SK-N-SH (cell line): ENCODE results near the gene RPL3. TPM values are rescaled to one million over a fixed set of nuclear protein-coding genes. Genes with fewer than 3 reads are reported as not detected.

Source experiments
- CTCF ChIA-PET: fragments of 300-600, 350-600 bp; formaldehyde crosslinking; extraction: SDS; loops from one replicate; lab custom pipeline; 2021; lab: Yijun Ruan, JAX
- POLR2A ChIA-PET: fragments of 350-600 bp; sonication (Branson Sonifier 250); formaldehyde crosslinking; extraction: SDS; loops from one replicate; lab custom pipeline; 2020; ENCODE audit warnings: antibody characterized with exemption, inconsistent platforms; lab: Yijun Ruan, JAX
- DNase-seq: peaks from one replicate; pipeline ENCODE4 v3.0.0; 2012
- H2AFZ ChIP-seq: fragments of 200-600 bp; sonication (generic); 2 replicates; pipeline ENCODE4 v1.8.1; 2016; ENCODE audit warnings: antibody characterized with exemption, mild to moderate bottlenecking, low read depth
- H3F3A ChIP-seq: fragments of 200-600 bp; sonication (generic); replicated peaks from 2 replicates; pipeline ENCODE3; 2016; ENCODE audit warnings: antibody characterized with exemption, mild to moderate bottlenecking; ENCODE audit not compliant: insufficient read depth
- H3K27ac ChIP-seq, 2 experiments: fragments of 200-500 bp in 1 of 2; fragments of 200-600 bp in 1 of 2; sonication (Bioruptor generic) in 1 of 2; sonication (generic), shearing (Covaris generic) in 1 of 2; 2 replicates each; pipeline versions ENCODE4 v1.5.1 to v1.6.1; 2014 to 2016; ENCODE audit warnings: low read depth in 2 of 2, inconsistent platforms in 1 of 2, low read length in 1 of 2, mild to moderate bottlenecking in 1 of 2, mixed read lengths in 1 of 2
- H3K27me3 ChIP-seq: fragments of 200-600 bp; sonication (generic), shearing (Covaris generic); 2 replicates; pipeline ENCODE4 v1.6.1; 2016; ENCODE audit warnings: mixed run types; ENCODE audit not compliant: insufficient read depth
- H3K36me3 ChIP-seq, 2 experiments: fragments of 200-500 bp in 1 of 2; fragments of 200-600 bp in 1 of 2; sonication (Bioruptor generic) in 1 of 2; sonication (generic) in 1 of 2; replicated peaks in 1 of 2; 2 replicates each; pipeline versions ENCODE3 to v1.5.1; 2014 to 2016; ENCODE audit warnings: low read length in 1 of 2, mild to moderate bottlenecking in 1 of 2; ENCODE audit not compliant: insufficient read depth in 2 of 2, control insufficient read depth in 1 of 2
- H3K4me1 ChIP-seq, 2 experiments: fragments of 200-500 bp in 1 of 2; fragments of 200-600 bp in 1 of 2; sonication (Bioruptor generic) in 1 of 2; sonication (generic), shearing (Covaris generic) in 1 of 2; 2 replicates each; pipeline versions ENCODE4 v1.5.1 to v1.6.1; 2014 to 2016; ENCODE audit warnings: low read depth in 1 of 2, low read length in 1 of 2, mixed run types in 1 of 2; ENCODE audit not compliant: insufficient read depth in 2 of 2, control insufficient read depth in 1 of 2
- H3K4me2 ChIP-seq: fragments of 200-600 bp; sonication (generic), shearing (Covaris generic); 2 replicates; pipeline ENCODE4 v1.6.1; 2017; ENCODE audit warnings: mixed run types
- H3K4me3 ChIP-seq, 2 experiments: fragments of 200-500 bp in 1 of 2; fragments of 200-600 bp in 1 of 2; sonication (Bioruptor generic) in 1 of 2; sonication (generic), shearing (Covaris generic) in 1 of 2; 2 replicates each; pipeline versions ENCODE4 v1.5.1 to v1.8.1; 2014 to 2016; ENCODE audit warnings: low read depth in 2 of 2, inconsistent platforms in 1 of 2, low read length in 1 of 2, mild to moderate bottlenecking in 1 of 2, mixed read lengths in 1 of 2, moderate library complexity in 1 of 2
- H3K79me2 ChIP-seq: fragments of 200-600 bp; sonication (generic); 2 replicates; pipeline ENCODE4 v1.8.1; 2017; ENCODE audit warnings: mild to moderate bottlenecking; ENCODE audit not compliant: insufficient read depth
- H3K9ac ChIP-seq: fragments of 200-600 bp; sonication (generic); 2 replicates; pipeline ENCODE4 v1.6.1; 2017; ENCODE audit warnings: mixed run types
- H3K9me2 ChIP-seq: fragments of 200-600 bp; sonication (generic); 2 replicates; pipeline ENCODE4 v1.6.1; 2017; ENCODE audit warnings: mixed run types
- H3K9me3 ChIP-seq: fragments of 200-600 bp; sonication (generic); 2 replicates; pipeline ENCODE4 v1.6.1; 2017; ENCODE audit warnings: mixed run types, mild to moderate bottlenecking, moderate library complexity
- H4K20me1 ChIP-seq: fragments of 200-600 bp; sonication (generic); 2 replicates; pipeline ENCODE4 v1.6.1; 2017; ENCODE audit warnings: mild to moderate bottlenecking, mixed run types; ENCODE audit not compliant: insufficient read depth
- CTCF ChIP-seq: fragments of 200-600 bp; sonication (generic); IDR thresholded peaks from 2 replicates; pipeline ENCODE4 v1.6.1; 2017; ENCODE audit warnings: antibody characterized with exemption, mild to moderate bottlenecking, moderate library complexity
- EP300 ChIP-seq, 2 experiments: IDR thresholded peaks; 2 replicates each; pipeline versions ENCODE4 v1.4.0 to v1.6.1; 2012; ENCODE audit warnings: borderline replicate concordance in 1 of 2, low read depth in 1 of 2, low read length in 1 of 2
- FOSL2 ChIP-seq: IDR thresholded peaks from 2 replicates; pipeline ENCODE4 v1.4.0; 2012; ENCODE audit warnings: low read depth, mild to moderate bottlenecking, moderate library complexity, borderline replicate concordance
- FOXJ3 ChIP-seq: sonication (generic); formaldehyde crosslinking; IDR thresholded peaks from 2 replicates; pipeline ENCODE4 v1.5.1; 2020; ENCODE audit warnings: mild to moderate bottlenecking, missing genetic modification reagents
- GABPA ChIP-seq: IDR thresholded peaks from 2 replicates; pipeline ENCODE4 v1.4.0; 2012; ENCODE audit warnings: low read depth, mild to moderate bottlenecking
- NFIC ChIP-seq: IDR thresholded peaks from 2 replicates; pipeline ENCODE4 v1.4.0; 2012; ENCODE audit warnings: borderline replicate concordance
- REST ChIP-seq: IDR thresholded peaks from 2 replicates; pipeline ENCODE4 v1.6.1; 2012; ENCODE audit warnings: mild to moderate bottlenecking, low read depth, low read length, moderate library complexity
- RFX5 ChIP-seq: IDR thresholded peaks from 2 replicates; pipeline ENCODE4 v1.6.1; 2012; ENCODE audit warnings: mild to moderate bottlenecking, improper control_type of control experiment, low read length
- RXRA ChIP-seq: IDR thresholded peaks from 2 replicates; pipeline ENCODE4 v1.4.0; 2012; ENCODE audit warnings: low read depth, mild to moderate bottlenecking, borderline replicate concordance
- SIN3A ChIP-seq: IDR thresholded peaks from 2 replicates; pipeline ENCODE4 v1.6.1; 2012; ENCODE audit warnings: low read depth, mild to moderate bottlenecking, low read length, moderate library complexity, borderline replicate concordance
- TAF1 ChIP-seq: IDR thresholded peaks from 2 replicates; pipeline ENCODE4 v1.6.1; 2012; ENCODE audit warnings: low read depth, mild to moderate bottlenecking, low read length, moderate library complexity, borderline replicate concordance
- TCF12 ChIP-seq: IDR thresholded peaks from 2 replicates; pipeline ENCODE4 v1.4.0; 2012
- WGBS: methylation state at CpG from one replicate; pipeline ENCODE4 v1.1.6; 2017; ENCODE audit warnings: low lambda C conversion rate; 5-methylcytosine and 5-hydroxymethylcytosine counted together
- polyA plus RNA-seq, 3 experiments: library from polyadenylated mRNA; depleted of rRNA; stranded (reverse); fragments of >200 nt; gene quantifications; 2 replicates each; pipeline ENCODE4 v1.2.3, GENCODE V29; 2012

RPL3 gene
- polyA plus RNA-seq, 1 of the 3 experiments (the other 2 are of a cell fraction), result 4,976 TPM

DNA sequence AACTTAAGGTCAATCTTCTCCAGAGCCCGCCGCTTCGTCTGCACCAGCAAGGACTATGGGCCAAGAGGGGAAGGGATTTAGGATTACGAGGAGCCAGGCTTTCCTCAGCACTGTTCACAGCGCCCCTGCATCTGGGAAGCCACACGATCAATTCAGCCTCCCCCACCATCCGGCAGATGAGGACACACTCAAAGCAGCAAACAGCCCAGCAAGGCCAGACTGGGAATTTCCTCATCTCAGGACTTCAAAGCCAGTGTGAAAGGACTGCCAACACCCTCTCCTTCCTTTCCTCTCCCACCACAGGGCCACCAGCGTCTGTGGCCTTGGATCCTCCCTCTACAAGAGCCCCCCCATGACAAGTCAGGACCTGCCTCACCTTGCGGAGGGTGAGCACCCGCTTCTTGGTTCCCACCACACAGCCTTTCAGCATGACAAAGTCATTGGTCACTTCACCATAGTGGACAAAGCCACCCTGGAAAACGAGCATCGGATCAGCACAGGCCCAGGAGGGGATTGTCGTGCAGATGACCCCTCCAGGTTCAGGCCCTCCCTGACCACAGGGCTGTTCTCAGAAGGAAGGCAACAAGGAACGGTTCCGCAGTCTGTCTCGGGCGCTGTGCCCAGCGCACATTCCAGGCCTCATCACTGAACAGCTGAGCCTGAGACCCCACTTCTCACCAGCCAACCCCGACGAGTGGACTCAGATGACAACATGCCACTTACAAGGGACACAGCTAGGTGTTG, 6.0 kb downstream of the RPL3 start:
- H3F3A ChIP-seq, result peaks cover 36% of the 10 kb centered on the region
- peaks cover 70% of the 10 kb centered on the region for H4K20me1 ChIP-seq
- no peak overlapping the region for H3K9ac ChIP-seq
- peaks cover 27 to 57% of the 10 kb centered on the region in 2 experiments for H3K36me3 ChIP-seq
- H3K4me2 ChIP-seq, result no peak overlapping the region
- H3K4me1 ChIP-seq, result peaks cover 12 to 24% of the 10 kb centered on the region in 2 experiments; a peak in 2 of 4 replicates
- TF ChIP-seq FOSL2, result no peak
- no peak overlapping the region for H2AFZ ChIP-seq
- H3K9me3 ChIP-seq, result no peaks in the 10 kb centered on the region
- CTCF ChIA-PET, result interaction anchor here (1.5 to 4.5 kb wide), 2 partner anchors 143 to 178 kb away, joined by 4 to 35 read pairs; no protein-coding TSS in a partner anchor
- H3K27ac ChIP-seq, result no peak overlapping the region
- DNase-seq, result no peak
- POLR2A ChIA-PET, result no interaction called here
- no peaks in the 10 kb centered on the region for H3K9me2 ChIP-seq
- H3K79me2 ChIP-seq, result peaks cover 35% of the 10 kb centered on the region
- H3K27me3 ChIP-seq, result no peaks in the 10 kb centered on the region
- no peak overlapping the region for H3K4me3 ChIP-seq
- 80% methylated on average over 4 of the region's 20 CpGs for WGBS

GRCh38 chr22:39312410-39312809, 7.0 kb downstream of the RPL3 start:
- peaks cover 12 to 22% of the 10 kb centered on the region in 2 experiments; a peak in 2 of 4 replicates for H3K4me1 ChIP-seq
- CTCF ChIA-PET, result interaction anchor here (0.8 to 4.5 kb wide), 3 partner anchors 128 to 177 kb away, joined by 3 to 35 read pairs (median 11); no protein-coding TSS in a partner anchor

GRCh38 chr22:39311592-39312400, 7.6 kb downstream of the RPL3 start:
- H3K9me3 ChIP-seq, result no peaks in the 10 kb centered on the region
- peaks cover 12 to 16% of the 10 kb centered on the region in 2 experiments; a peak in 2 of 4 replicates for H3K4me1 ChIP-seq
- H3K36me3 ChIP-seq, result peaks cover 12 to 45% of the 10 kb centered on the region in 2 experiments
- no peak overlapping the region for H2AFZ ChIP-seq
- no peak overlapping the region for H3K4me2 ChIP-seq
- 90% methylated on average over 3 of the region's 19 CpGs for WGBS
- no peak overlapping the region for H3K9ac ChIP-seq
- no peaks in the 10 kb centered on the region for H3K27me3 ChIP-seq
- H4K20me1 ChIP-seq, result peaks cover 53% of the 10 kb centered on the region
- peaks cover 18% of the 10 kb centered on the region for H3K79me2 ChIP-seq
- peaks cover 22% of the 10 kb centered on the region for H3F3A ChIP-seq
- no peak overlapping the region for H3K27ac ChIP-seq
- POLR2A ChIA-PET, result interaction anchor here (1.1 to 1.2 kb wide), 2 partner anchors 8 to 177 kb away, joined by 4 to 5 read pairs; no protein-coding TSS in a partner anchor
- CTCF ChIA-PET, result interaction anchor here (0.5 to 4.5 kb wide), 10 partner anchors 8 to 176 kb away, joined by 3 to 35 read pairs (median 5); partner anchors contain the start of gene RPL3
- H3K4me3 ChIP-seq, result no peak overlapping the region; a peak in 1 of 4 replicates
- H3K9me2 ChIP-seq, result no peaks in the 10 kb centered on the region
- DNase-seq, result no peak
- TF ChIP-seq TAF1 (no peak), REST (no peak), EP300 (IDR thresholded peaks at IDR 0.05; ENCODE audit: borderline replicate concordance in 1 of 2, low read depth in 1 of 2, low read length in 1 of 2) (no peak), SIN3A (no peak; the same call in 1 of the 2 replicates), TCF12 (no peak), RXRA (no peak), GABPA (no peak), FOSL2 (no peak), RFX5 (no peak), CTCF (no peak), NFIC (no peak)

More at GRCh38 chr22:39312410-39312809, 7.0 kb downstream of the RPL3 start:
- Histone ChIP-seq H2AFZ (no peak overlapping the region), H3K4me2 (no peak overlapping the region), H3K36me3 (peaks cover 18 to 51% of the 10 kb centered on the region in 2 experiments), H3K9me3 (no peaks in the 10 kb centered on the region), H3K27ac (no peak overlapping the region), H3K27me3 (no peaks in the 10 kb centered on the region), H3K9me2 (no peaks in the 10 kb centered on the region), H3K9ac (no peak overlapping the region), H3K79me2 (peaks cover 25% of the 10 kb centered on the region), H3F3A (peaks cover 28% of the 10 kb centered on the region), H3K4me3 (no peak overlapping the region), H4K20me1 (peaks cover 59% of the 10 kb centered on the region)
- no peak for DNase-seq
- WGBS, result 82% methylated on average over 3 of the region's 5 CpGs
- POLR2A ChIA-PET, result interaction anchor here (1.2 kb wide), 1 partner anchor 177 kb away, joined by 4 read pairs; no protein-coding TSS in a partner anchor
- TF ChIP-seq TCF12, result no peak
- TF ChIP-seq FOXJ3 (CRISPR knock-in tag), result no peak
- TF ChIP-seq RXRA, result no peak
- TF ChIP-seq, all 33 proteins: peak for 0
